ENCODE results near the gene PRR18. TPM values are rescaled to one million over a fixed set of nuclear protein-coding genes. Genes with fewer than 3 reads are reported as not detected.

Gene PRR18
- total RNA-seq, 1 donor from 2014 or later, result 0.14 TPM

DNA sequence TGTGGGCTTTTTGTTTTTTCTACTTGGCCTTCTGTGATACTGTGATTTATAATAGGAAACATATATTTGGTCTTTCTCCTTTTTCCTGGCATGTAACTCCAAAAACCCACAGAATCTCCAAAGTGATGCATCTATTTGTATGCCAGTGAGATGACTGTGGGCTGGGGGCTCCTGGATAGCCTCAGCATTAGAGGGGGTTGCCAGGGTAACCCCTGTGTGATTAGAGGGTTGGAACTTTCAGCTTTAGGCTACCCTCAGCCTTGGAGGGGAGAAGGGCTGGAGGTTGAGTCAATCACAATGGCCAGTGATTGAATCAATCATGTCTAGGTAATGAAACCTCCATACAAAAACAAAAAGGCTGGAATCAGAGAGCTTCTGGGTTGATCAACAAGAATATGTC lies 44.7 kb upstream of the PRR18 start:
- H3K4me2 ChIP-seq (ENCODE audit: low read length), result no peak overlapping the region
- no peak overlapping the region for H3K27ac ChIP-seq (ENCODE audit: low read depth, low read length)
- H3K36me3 Mint-ChIP-seq (ENCODE audit: low read depth, unreplicated experiment), result peaks cover 10% of the 10 kb centered on the region
- H3K27ac Mint-ChIP-seq (ENCODE audit: unreplicated experiment), result no peak overlapping the region
- H3K4me1 Mint-ChIP-seq (ENCODE audit: low read depth, unreplicated experiment), result no peaks in the 10 kb centered on the region
- TF ChIP-seq EZH2 (IDR thresholded peaks at IDR 0.05; ENCODE audit: insufficient read depth, low read length), result no peak
- TF ChIP-seq, protein P1, sequence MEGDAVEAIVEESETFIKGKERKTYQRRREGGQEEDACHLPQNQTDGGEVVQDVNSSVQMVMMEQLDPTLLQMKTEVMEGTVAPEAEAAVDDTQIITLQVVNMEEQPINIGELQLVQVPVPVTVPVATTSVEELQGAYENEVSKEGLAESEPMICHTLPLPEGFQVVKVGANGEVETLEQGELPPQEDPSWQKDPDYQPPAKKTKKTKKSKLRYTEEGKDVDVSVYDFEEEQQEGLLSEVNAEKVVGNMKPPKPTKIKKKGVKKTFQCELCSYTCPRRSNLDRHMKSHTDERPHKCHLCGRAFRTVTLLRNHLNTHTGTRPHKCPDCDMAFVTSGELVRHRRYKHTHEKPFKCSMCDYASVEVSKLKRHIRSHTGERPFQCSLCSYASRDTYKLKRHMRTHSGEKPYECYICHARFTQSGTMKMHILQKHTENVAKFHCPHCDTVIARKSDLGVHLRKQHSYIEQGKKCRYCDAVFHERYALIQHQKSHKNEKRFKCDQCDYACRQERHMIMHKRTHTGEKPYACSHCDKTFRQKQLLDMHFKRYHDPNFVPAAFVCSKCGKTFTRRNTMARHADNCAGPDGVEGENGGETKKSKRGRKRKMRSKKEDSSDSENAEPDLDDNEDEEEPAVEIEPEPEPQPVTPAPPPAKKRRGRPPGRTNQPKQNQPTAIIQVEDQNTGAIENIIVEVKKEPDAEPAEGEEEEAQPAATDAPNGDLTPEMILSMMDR (IDR thresholded peaks at IDR 0.05; ENCODE audit: insufficient read depth, low read depth, low read length), result no peak
- no peak overlapping the region for H3K4me3 ChIP-seq (ENCODE audit: insufficient read depth, low read depth, low read length)
- H3K9me3 Mint-ChIP-seq (ENCODE audit: unreplicated experiment), result peaks cover 17% of the 10 kb centered on the region
- no peak overlapping the region for H3K9ac ChIP-seq (ENCODE audit: low read length)
- H3K4me1 ChIP-seq (ENCODE audit: insufficient read depth, low read length), result no peaks in the 10 kb centered on the region
- DNase-seq (ENCODE audit: low read depth), result no peak
- FAIRE-seq, result no peak
- no peaks in the 10 kb centered on the region for H3K9me3 ChIP-seq (ENCODE audit: insufficient read depth, low read depth, low read length)
- H3K27me3 Mint-ChIP-seq (ENCODE audit: low read depth, unreplicated experiment), result no peaks in the 10 kb centered on the region
- H2AFZ ChIP-seq (ENCODE audit: low read depth, low read length), result no peak overlapping the region
- H4K20me1 ChIP-seq (ENCODE audit: insufficient read depth, low read length), result no peaks in the 10 kb centered on the region
- no peaks in the 10 kb centered on the region for H3K27me3 ChIP-seq (ENCODE audit: insufficient read depth, low read length)
- H3K4me3 Mint-ChIP-seq (ENCODE audit: unreplicated experiment), result peak overlapping the region; percentile 34
- no peaks in the 10 kb centered on the region for H3K79me2 ChIP-seq (ENCODE audit: insufficient read depth, low read length)
- H3K36me3 ChIP-seq (ENCODE audit: insufficient read depth, low read length), result no peaks in the 10 kb centered on the region

DNA sequence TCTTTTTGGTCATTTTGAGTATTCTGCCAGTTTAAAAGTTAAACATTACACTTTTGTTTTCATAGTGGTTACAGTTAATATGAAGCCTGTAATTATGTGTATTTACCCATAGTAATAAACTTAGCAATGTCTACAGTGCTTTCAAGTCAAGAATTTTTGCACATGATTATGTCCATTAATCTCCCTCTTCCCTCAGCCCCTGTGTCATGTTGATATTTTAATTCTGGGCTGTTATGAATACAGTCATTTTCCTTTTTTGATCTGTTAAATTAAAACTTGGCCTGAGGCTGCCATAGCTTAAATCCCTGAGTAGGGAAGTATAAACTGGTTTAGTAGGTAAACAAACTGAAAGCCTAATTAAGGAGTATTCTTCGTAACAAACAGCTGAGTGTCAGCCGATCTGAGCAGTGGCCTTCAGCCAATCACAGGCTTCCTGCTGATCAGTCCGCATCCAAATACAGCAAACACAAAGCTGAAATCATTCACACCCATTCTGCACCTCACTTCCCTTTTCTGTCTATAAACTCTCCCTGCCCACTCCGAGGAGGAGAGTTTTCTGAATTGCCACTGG lies 43.6 kb upstream of the PRR18 start:
- no peak overlapping the region for H3K27ac ChIP-seq (ENCODE audit: low read depth, low read length)
- Mint-ChIP-seq H3K27me3 (ENCODE audit: low read depth, unreplicated experiment) (no peaks in the 10 kb centered on the region), H3K9me3 (ENCODE audit: unreplicated experiment) (peaks cover 17% of the 10 kb centered on the region), H3K36me3 (ENCODE audit: low read depth, unreplicated experiment) (peaks cover 10% of the 10 kb centered on the region), H3K27ac (ENCODE audit: unreplicated experiment) (no peak overlapping the region), H3K4me1 (ENCODE audit: low read depth, unreplicated experiment) (peaks cover 1% of the 10 kb centered on the region), H3K4me3 (ENCODE audit: unreplicated experiment) (no peak overlapping the region)
- peak overlapping the region; percentile 60 for H2AFZ ChIP-seq (ENCODE audit: low read depth, low read length)
- no peaks in the 10 kb centered on the region for H3K27me3 ChIP-seq (ENCODE audit: insufficient read depth, low read length)
- no peak for FAIRE-seq
- no peaks in the 10 kb centered on the region for H3K4me1 ChIP-seq (ENCODE audit: insufficient read depth, low read length)
- TF ChIP-seq EZH2 (IDR thresholded peaks at IDR 0.05; ENCODE audit: insufficient read depth, low read length), result no peak
- TF ChIP-seq, protein P1 (IDR thresholded peaks at IDR 0.05; ENCODE audit: insufficient read depth, low read depth, low read length), result no peak
- no peak overlapping the region for H3K9ac ChIP-seq (ENCODE audit: low read length)
- H4K20me1 ChIP-seq (ENCODE audit: insufficient read depth, low read length), result no peaks in the 10 kb centered on the region
- DNase-seq (ENCODE audit: low read depth), result no peak
- H3K4me3 ChIP-seq (ENCODE audit: insufficient read depth, low read depth, low read length), result no peak overlapping the region
- H3K4me2 ChIP-seq (ENCODE audit: low read length), result peak overlapping the region; percentile 48
- H3K9me3 ChIP-seq (ENCODE audit: insufficient read depth, low read depth, low read length), result no peaks in the 10 kb centered on the region
- H3K79me2 ChIP-seq (ENCODE audit: insufficient read depth, low read length), result no peaks in the 10 kb centered on the region
- no peaks in the 10 kb centered on the region for H3K36me3 ChIP-seq (ENCODE audit: insufficient read depth, low read length)

DNA sequence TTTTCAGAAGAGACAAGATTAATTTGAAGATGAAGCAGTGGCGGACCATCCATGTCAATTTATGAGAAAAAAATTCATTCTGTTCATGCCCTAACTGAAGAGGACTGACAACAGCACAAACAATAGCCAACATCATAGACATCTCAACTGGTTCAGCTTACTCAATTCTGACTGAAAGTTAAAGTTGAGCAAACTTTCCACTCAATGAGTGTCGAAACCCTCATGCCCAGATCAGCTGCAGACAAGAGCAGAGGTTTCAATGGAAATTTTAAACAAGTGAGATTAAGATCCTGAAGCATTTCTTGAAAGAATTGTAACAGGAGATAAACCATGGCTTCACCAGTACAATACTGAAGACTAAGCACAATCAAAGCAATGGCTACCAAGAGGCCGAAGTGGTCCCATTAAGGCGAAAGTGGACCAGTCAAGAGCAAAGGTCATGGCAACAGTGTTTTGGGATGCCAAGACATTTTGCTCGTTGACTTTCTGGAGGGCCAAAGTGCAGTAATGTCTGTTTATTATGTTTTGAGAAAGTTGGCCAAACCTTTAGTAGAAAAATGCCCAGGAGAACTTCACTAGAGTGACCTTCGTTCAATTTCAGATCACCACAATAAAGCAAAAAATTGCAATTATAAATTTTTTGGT lies 40.2 kb upstream of the PRR18 start:
- H3K27ac ChIP-seq (ENCODE audit: low read depth, low read length), result no peak overlapping the region
- H3K9me3 ChIP-seq (ENCODE audit: insufficient read depth, low read depth, low read length), result no peaks in the 10 kb centered on the region
- FAIRE-seq, result no peak
- no peak overlapping the region for H3K9ac ChIP-seq (ENCODE audit: low read length)
- H3K4me3 ChIP-seq (ENCODE audit: insufficient read depth, low read depth, low read length), result no peak overlapping the region
- Mint-ChIP-seq H3K36me3 (ENCODE audit: low read depth, unreplicated experiment) (peaks cover 10% of the 10 kb centered on the region), H3K27me3 (ENCODE audit: low read depth, unreplicated experiment) (no peaks in the 10 kb centered on the region), H3K27ac (ENCODE audit: unreplicated experiment) (no peak overlapping the region), H3K4me1 (ENCODE audit: low read depth, unreplicated experiment) (peaks cover 10% of the 10 kb centered on the region), H3K9me3 (ENCODE audit: unreplicated experiment) (peaks cover 23% of the 10 kb centered on the region), H3K4me3 (ENCODE audit: unreplicated experiment) (no peak overlapping the region)
- no peak for DNase-seq (ENCODE audit: low read depth)
- no peak overlapping the region for H3K4me2 ChIP-seq (ENCODE audit: low read length)
- H2AFZ ChIP-seq (ENCODE audit: low read depth, low read length), result no peak overlapping the region
- TF ChIP-seq, protein P1 (IDR thresholded peaks at IDR 0.05; ENCODE audit: insufficient read depth, low read depth, low read length), result no peak
- TF ChIP-seq EZH2 (IDR thresholded peaks at IDR 0.05; ENCODE audit: insufficient read depth, low read length), result no peak
- no peaks in the 10 kb centered on the region for H3K27me3 ChIP-seq (ENCODE audit: insufficient read depth, low read length)
- H3K79me2 ChIP-seq (ENCODE audit: insufficient read depth, low read length), result no peaks in the 10 kb centered on the region
- no peaks in the 10 kb centered on the region for H4K20me1 ChIP-seq (ENCODE audit: insufficient read depth, low read length)
- peaks cover 3% of the 10 kb centered on the region for H3K4me1 ChIP-seq (ENCODE audit: insufficient read depth, low read length)
- no peaks in the 10 kb centered on the region for H3K36me3 ChIP-seq (ENCODE audit: insufficient read depth, low read length)

Measured in astrocyte (in vitro differentiated cells and primary cell).